Cardiac fibroblast (primary cell): ENCODE results near the gene CELF2.

Experiments used
- DNase-seq, 2 donors: peaks; one replicate each; pipeline versions ENCODE4 v3.0.0 to v3.0.0-alpha.2; 2010; ENCODE audit warnings: low read depth in 2 of 2
- H3K4me3 ChIP-seq, 2 donors: replicated peaks in 1 of 2; 1 replicate in 1 of 2; 2 replicates in 1 of 2; pipeline ENCODE4 v1.5.1; 2011; ENCODE audit warnings: low read depth in 2 of 2, low read length in 2 of 2, mild to moderate bottlenecking in 2 of 2, moderate library complexity in 1 of 2
- TF ChIP-seq, protein P1 (sequence below): IDR thresholded peaks from one replicate; pipeline ENCODE4 v1.5.1; 2011; ENCODE audit warnings: low read depth, mild to moderate bottlenecking, low read length, inconsistent platforms

The CELF2 gene

GRCh38 chr10:11245095-11245479, 227.4 kb downstream of the CELF2 start:
- no peak overlapping the region for H3K4me3 ChIP-seq
- DNase-seq: no peak
- TF ChIP-seq, protein P1, sequence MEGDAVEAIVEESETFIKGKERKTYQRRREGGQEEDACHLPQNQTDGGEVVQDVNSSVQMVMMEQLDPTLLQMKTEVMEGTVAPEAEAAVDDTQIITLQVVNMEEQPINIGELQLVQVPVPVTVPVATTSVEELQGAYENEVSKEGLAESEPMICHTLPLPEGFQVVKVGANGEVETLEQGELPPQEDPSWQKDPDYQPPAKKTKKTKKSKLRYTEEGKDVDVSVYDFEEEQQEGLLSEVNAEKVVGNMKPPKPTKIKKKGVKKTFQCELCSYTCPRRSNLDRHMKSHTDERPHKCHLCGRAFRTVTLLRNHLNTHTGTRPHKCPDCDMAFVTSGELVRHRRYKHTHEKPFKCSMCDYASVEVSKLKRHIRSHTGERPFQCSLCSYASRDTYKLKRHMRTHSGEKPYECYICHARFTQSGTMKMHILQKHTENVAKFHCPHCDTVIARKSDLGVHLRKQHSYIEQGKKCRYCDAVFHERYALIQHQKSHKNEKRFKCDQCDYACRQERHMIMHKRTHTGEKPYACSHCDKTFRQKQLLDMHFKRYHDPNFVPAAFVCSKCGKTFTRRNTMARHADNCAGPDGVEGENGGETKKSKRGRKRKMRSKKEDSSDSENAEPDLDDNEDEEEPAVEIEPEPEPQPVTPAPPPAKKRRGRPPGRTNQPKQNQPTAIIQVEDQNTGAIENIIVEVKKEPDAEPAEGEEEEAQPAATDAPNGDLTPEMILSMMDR: no peak

GRCh38 chr10:11245510-11245909, 227.8 kb downstream of the CELF2 start:
- DNase-seq: no peak
- TF ChIP-seq, protein P1: no peak
- no peak overlapping the region for H3K4me3 ChIP-seq

DNA sequence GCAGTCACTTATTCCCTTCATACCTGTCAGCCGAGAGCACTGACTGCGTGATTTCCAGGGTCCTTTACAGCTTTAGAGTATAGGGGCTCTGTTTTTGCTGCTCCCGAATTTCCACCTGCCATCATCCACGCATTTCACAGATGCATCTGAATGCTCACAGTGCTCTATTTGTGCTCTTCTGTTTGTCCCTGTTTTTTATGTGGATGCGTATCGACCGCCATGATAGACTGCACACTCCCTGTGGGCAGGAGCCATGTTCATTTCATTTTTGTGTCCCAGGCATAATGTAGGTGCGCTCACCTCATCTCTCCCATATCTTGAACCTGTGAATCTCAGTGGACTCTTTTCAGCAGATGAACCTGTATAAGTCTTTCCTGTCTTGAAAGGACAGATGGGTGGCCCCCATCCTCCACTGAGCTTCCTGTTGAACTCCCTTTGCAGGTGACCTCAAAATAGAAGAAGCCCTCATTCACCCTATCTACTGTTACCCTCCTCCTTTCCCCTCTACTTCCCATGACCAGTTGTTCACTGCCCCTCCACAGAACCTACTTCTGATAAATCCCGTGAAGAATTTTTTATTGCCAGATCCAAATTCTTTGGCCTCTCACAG, 228.4 kb downstream of the CELF2 start:
- no peak overlapping the region for H3K4me3 ChIP-seq
- TF ChIP-seq, protein P1: no peak
- DNase-seq: no peak

- TF ChIP-seq, protein P1: no peak
- H3K4me3 ChIP-seq: no peak overlapping the region
- DNase-seq: no peak
Observed at GRCh38 chr10:11246752-11247467, 229.2 kb downstream of the CELF2 start.

- TF ChIP-seq, protein P1: no peak
- no peak overlapping the region for H3K4me3 ChIP-seq
Observed at GRCh38 chr10:11249152-11249807, 231.6 kb downstream of the CELF2 start.

GRCh38 chr10:11249808-11250195, 232.1 kb downstream of the CELF2 start:
- TF ChIP-seq, protein P1: no peak
- no peak overlapping the region for H3K4me3 ChIP-seq
- DNase-seq: no peak

More at GRCh38 chr10:11249152-11249807, 231.6 kb downstream of the CELF2 start:
- no peak for DNase-seq
